Esophagus squamous epithelium (tissue), 5 donors: ENCODE results near the gene ASTL. TPM values are rescaled to one million over a fixed set of nuclear protein-coding genes. Genes with fewer than 3 reads are reported as not detected.

ENCODE experiments used
- DNase-seq: peaks from one replicate; lab custom pipeline; 2025; lab: John Stamatoyannopoulos, UW
- H3K27ac ChIP-seq, 4 donors: fragments of 200-600 bp; sonication (generic); one replicate each; pipeline ENCODE4 v1.5.1; 2016 to 2019; ENCODE audit warnings: mild to moderate bottlenecking in 1 of 4
- H3K27me3 ChIP-seq, 4 donors: fragments of 200-600 bp; sonication (generic); 1 replicate in 3 of 4; 2 replicates in 1 of 4; pipeline versions ENCODE4 v1.5.1 to v1.6.0; 2017 to 2021; ENCODE audit warnings: antibody characterized with exemption in 1 of 4
- H3K36me3 ChIP-seq, 3 donors: fragments of 200-600 bp; sonication (generic); one replicate each; pipeline ENCODE4 v1.5.1; 2016 to 2019
- H3K4me1 ChIP-seq, 3 donors: fragments of 200-600 bp; sonication (generic); one replicate each; pipeline ENCODE4 v1.5.1; 2017 to 2019
- H3K4me3 ChIP-seq, 4 donors: fragments of 200-600 bp; sonication (generic); 1 replicate in 3 of 4; 2 replicates in 1 of 4; pipeline ENCODE4 v1.5.1; 2016 to 2019; ENCODE audit warnings: mild to moderate bottlenecking in 2 of 4, moderate library complexity in 1 of 4
- H3K9me3 ChIP-seq, 3 donors: fragments of 200-600 bp; sonication (generic); one replicate each; pipeline ENCODE4 v1.5.1; 2016 to 2019
- CTCF ChIP-seq, 6 experiments: fragments of 450-650 bp in 4 of 6; fragments of 200-600 bp in 2 of 6; sonication (generic) in 2 of 6; IDR thresholded peaks; one replicate each; pipeline ENCODE4 v1.5.1; 2016 to 2019; ENCODE audit warnings: antibody characterized with exemption in 6 of 6, mild to moderate bottlenecking in 4 of 6, moderate library complexity in 4 of 6
- POLR2A ChIP-seq, 4 donors: fragments of 450-650 bp; IDR thresholded peaks; one replicate each; pipeline ENCODE4 v1.6.1; 2017; ENCODE audit warnings: antibody characterized with exemption in 4 of 4, mild to moderate bottlenecking in 4 of 4, moderate library complexity in 3 of 4
- WGBS, 2 donors: methylation state at CpG; one replicate each; pipeline ENCODE4 v1.1.5; 2018; 5-methylcytosine and 5-hydroxymethylcytosine counted together
- intact Hi-C: fragments of 100-400 bp; cut with DNase I; formaldehyde crosslinking; loops from one replicate; pipeline ENCODE4 v1.15.0; 2022
- total RNA-seq, 4 donors: library from RNA; depleted of rRNA; stranded (reverse); fragments of >200 nt; gene quantifications; one replicate each; pipeline ENCODE4 v1.1.0, GENCODE V29; 2016
- donor health status: DM: yes; HTN: yes; CAD: no.

Gene ASTL
- total RNA-seq, 4 donors from 2014 or later = 0.30 to 0.53 TPM; not detected in 2

GRCh38 chr2:96146153-96146880, 8.0 kb upstream of the ASTL start:
- H3K9me3 ChIP-seq = no peaks in the 10 kb centered on the region
- 50% methylated on average over 2 of the region's 20 CpGs; no CpG with 5 or more reads in 1 of the 2 donors for WGBS, 2 donors
- H3K27ac ChIP-seq = peak overlapping the region; percentile 55 to 75 (median 64)
- H3K4me3 ChIP-seq = peak overlapping the region in 2 of 4 donors; percentile 69 to 82
- intact Hi-C loops = no loop called here
- no peak for DNase-seq
- no peaks in the 10 kb centered on the region for H3K27me3 ChIP-seq
- H3K36me3 ChIP-seq = no peaks in the 10 kb centered on the region
- peak in 2 of 4 donors; percentile 15 to 50 for TF ChIP-seq POLR2A (IDR thresholded peaks at IDR 0.05)
- no peak for TF ChIP-seq CTCF (IDR thresholded peaks at IDR 0.05)
- peaks cover 16 to 62% (median 16%) of the 10 kb centered on the region in 3 donors for H3K4me1 ChIP-seq

GRCh38 chr2:96145848-96146152, 7.5 kb upstream of the ASTL start:
- Histone ChIP-seq H3K4me3 (peak overlapping the region in 3 of 4 donors; percentile 50 to 82 (median 69)), H3K4me1 (peaks cover 16 to 62% (median 16%) of the 10 kb centered on the region in 3 donors), H3K27me3 (no peaks in the 10 kb centered on the region), H3K36me3 (no peaks in the 10 kb centered on the region), H3K9me3 (no peaks in the 10 kb centered on the region), H3K27ac (peak overlapping the region; percentile 55 to 75 (median 64))
- DNase-seq = no peak
- intact Hi-C loops = no loop called here
- WGBS, 2 donors = 0 to 33% methylated on average over 1 of the region's 3 CpGs
- TF ChIP-seq CTCF (IDR thresholded peaks at IDR 0.05) (no peak), POLR2A (IDR thresholded peaks at IDR 0.05) (no peak)

- intact Hi-C loops = no loop called here
- Histone ChIP-seq H3K27me3 (no peaks in the 10 kb centered on the region), H3K4me3 (peak within 1 kb of the TSS; percentile 50 to 82 (median 62)), H3K9me3 (no peaks in the 10 kb centered on the region), H3K27ac (peak within 1 kb of the TSS; percentile 55 to 75 (median 64)), H3K36me3 (no peaks in the 10 kb centered on the region), H3K4me1 (peaks cover 16 to 62% (median 16%) of the 10 kb centered on the region in 3 donors)
- TF ChIP-seq CTCF (IDR thresholded peaks at IDR 0.05) = no peak
- peak in 2 of 4 donors; percentile 56 to 85 for TF ChIP-seq POLR2A (IDR thresholded peaks at IDR 0.05)
- peak; percentile 48 for DNase-seq
- 13 to 46% methylated on average over 2 to 8 of the region's 94 CpGs for WGBS, 2 donors
Measured at GRCh38 chr2:96145036-96145847, 6.9 kb upstream of the ASTL start, which contains the start of gene DUSP2. DUSP2 (minus strand) TSS chr2:96145440; CDS start chr2:96145354, 86 bp downstream.

- Histone ChIP-seq H3K27ac (peak overlapping the region; percentile 49 to 75 (median 59)), H3K4me1 (peaks cover 16 to 64% (median 16%) of the 10 kb centered on the region in 3 donors), H3K4me3 (peak overlapping the region; percentile 50 to 82 (median 62)), H3K27me3 (no peaks in the 10 kb centered on the region), H3K9me3 (no peaks in the 10 kb centered on the region), H3K36me3 (no peaks in the 10 kb centered on the region)
- TF ChIP-seq POLR2A (IDR thresholded peaks at IDR 0.05) = no peak
- no peak for TF ChIP-seq CTCF (IDR thresholded peaks at IDR 0.05)
- DNase-seq = no peak
- intact Hi-C loops = no loop called here
- 2 to 5% methylated on average over 9 to 18 of the region's 35 CpGs for WGBS, 2 donors
Measured at GRCh38 chr2:96144481-96145035, 6.3 kb upstream of the ASTL start.
